Tibial nerve (tissue), 4 donors: ENCODE measurements around the gene SYP. TPM values are rescaled to one million over a fixed set of nuclear protein-coding genes. Genes with fewer than 3 reads are reported as not detected.

ENCODE experiments used
- DNase-seq, 2 donors: peaks; one replicate each; pipeline ENCODE4 v3.0.0-alpha.2; 2019; ENCODE audit warnings: low spot score in 2 of 2
- H3K27ac ChIP-seq, 4 donors: fragments of 200-600 bp; sonication (generic) in 3 of 4; one replicate each; pipeline ENCODE4 v1.5.1; 2017 to 2019; ENCODE audit warnings: mild to moderate bottlenecking in 1 of 4
- H3K27me3 ChIP-seq, 2 donors: fragments of 200-600 bp; sonication (generic) in 1 of 2; one replicate each; pipeline versions ENCODE4 v1.5.1 to v1.6.0; 2017 to 2019
- H3K36me3 ChIP-seq, 3 donors: fragments of 200-600 bp; sonication (generic); one replicate each; pipeline ENCODE4 v1.5.1; 2018 to 2019
- H3K4me1 ChIP-seq, 4 donors: fragments of 200-600 bp; sonication (generic) in 3 of 4; one replicate each; pipeline ENCODE4 v1.5.1; 2017 to 2019
- H3K4me3 ChIP-seq, 4 donors: fragments of 200-600 bp; sonication (generic) in 3 of 4; one replicate each; pipeline ENCODE4 v1.5.1; 2017 to 2019; ENCODE audit warnings: mild to moderate bottlenecking in 1 of 4, moderate library complexity in 1 of 4
- H3K9me3 ChIP-seq, 4 donors: fragments of 200-600 bp; sonication (generic) in 3 of 4; one replicate each; pipeline ENCODE4 v1.5.1; 2017 to 2019
- CTCF ChIP-seq, 5 experiments: fragments of 200-600 bp in 3 of 5; fragments of 450-650 bp in 2 of 5; sonication (generic) in 3 of 5; IDR thresholded peaks; one replicate each; pipeline ENCODE4 v1.5.1; 2016 to 2019; ENCODE audit warnings: antibody characterized with exemption in 5 of 5, mild to moderate bottlenecking in 3 of 5, moderate library complexity in 2 of 5
- EP300 ChIP-seq, 2 donors: sonication (generic); formaldehyde crosslinking; IDR thresholded peaks; one replicate each; pipeline ENCODE4 v1.6.1; 2017; ENCODE audit warnings: antibody characterized with exemption in 2 of 2, mild to moderate bottlenecking in 1 of 2
- POLR2A ChIP-seq, 2 donors: fragments of 450-650 bp; IDR thresholded peaks; one replicate each; pipeline ENCODE4 v1.6.1; 2017; ENCODE audit warnings: antibody characterized with exemption in 2 of 2, mild to moderate bottlenecking in 2 of 2, moderate library complexity in 2 of 2
- WGBS, 2 donors: methylation state at CpG; one replicate each; pipeline ENCODE4 v1.1.5; 2018; 5-methylcytosine and 5-hydroxymethylcytosine counted together
- total RNA-seq, 4 donors: library from RNA; depleted of rRNA; stranded (reverse); fragments of >200 nt; gene quantifications; one replicate each; pipeline ENCODE4 v1.1.0, GENCODE V29; 2016

The SYP gene
- total RNA-seq, 4 donors from 2014 or later, result 3.1 to 9.9 (median 7.7) TPM

DNA sequence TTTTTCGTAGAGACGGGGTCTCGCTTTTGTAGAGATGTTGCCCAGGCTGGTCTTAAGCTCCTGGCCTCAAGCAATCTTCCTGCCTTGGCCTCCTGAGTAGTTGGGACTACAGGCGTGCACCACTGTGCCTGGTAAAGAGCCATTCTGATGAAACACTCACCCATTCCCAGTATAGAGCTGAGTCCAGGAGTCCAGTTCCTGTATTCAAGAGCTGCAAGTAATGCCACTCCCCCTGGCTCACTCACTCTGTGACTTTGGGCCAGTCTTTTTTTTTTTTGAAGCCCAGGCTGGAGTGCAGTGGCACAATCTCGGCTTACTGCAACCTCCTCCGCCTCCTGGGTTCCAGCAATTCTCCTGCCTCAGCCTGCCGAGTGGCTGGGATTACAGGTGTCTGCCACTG is 38.7 kb upstream of the SYP start:
- WGBS, 2 donors, result 79 to 84% methylated on average over 7 of the region's 7 CpGs
- Histone ChIP-seq H3K4me3 (no peak overlapping the region), H3K9me3 (no peaks in the 10 kb centered on the region), H3K4me1 (peaks cover 0 to 8% (median 2%) of the 10 kb centered on the region in 4 donors), H3K36me3 (peaks cover 0 to 18% (median 0%) of the 10 kb centered on the region in 3 donors), H3K27ac (no peak overlapping the region), H3K27me3 (no peaks in the 10 kb centered on the region)
- TF ChIP-seq EP300 (IDR thresholded peaks at IDR 0.05) (no peak), CTCF (IDR thresholded peaks at IDR 0.05) (no peak), POLR2A (IDR thresholded peaks at IDR 0.05) (no peak)
- DNase-seq, result no peak

- WGBS, 2 donors, result 54 to 88% methylated on average over 3 to 9 of the region's 9 CpGs
- no peak overlapping the region for H3K27ac ChIP-seq
- H3K36me3 ChIP-seq, result peaks cover 0 to 2% (median 0%) of the 10 kb centered on the region in 3 donors
- no peaks in the 10 kb centered on the region for H3K27me3 ChIP-seq
- H3K4me3 ChIP-seq, result no peak overlapping the region
- no peak for DNase-seq
- peaks cover 0 to 8% (median 2%) of the 10 kb centered on the region in 4 donors for H3K4me1 ChIP-seq
- H3K9me3 ChIP-seq, result no peaks in the 10 kb centered on the region
- TF ChIP-seq CTCF (IDR thresholded peaks at IDR 0.05) (no peak), POLR2A (IDR thresholded peaks at IDR 0.05) (no peak), EP300 (IDR thresholded peaks at IDR 0.05) (no peak)
These were observed 37.1 kb upstream of the SYP start for GRCh38 chrX:49237060-49237459.

- Histone ChIP-seq H3K27ac (no peak overlapping the region), H3K9me3 (no peaks in the 10 kb centered on the region), H3K36me3 (no peaks in the 10 kb centered on the region), H3K27me3 (no peaks in the 10 kb centered on the region), H3K4me1 (peaks cover 0 to 19% (median 2%) of the 10 kb centered on the region in 4 donors), H3K4me3 (no peak overlapping the region)
- TF ChIP-seq CTCF (IDR thresholded peaks at IDR 0.05) (no peak), POLR2A (IDR thresholded peaks at IDR 0.05) (no peak), EP300 (IDR thresholded peaks at IDR 0.05) (no peak)
- DNase-seq, result no peak
- 50 to 52% methylated on average over 7 to 52 of the region's 56 CpGs for WGBS, 2 donors
These were observed 34.0 kb upstream of the SYP start for GRCh38 chrX:49233887-49234555.

GRCh38 chrX:49233176-49233575 is 33.2 kb upstream of the SYP start, which contains the start of gene CACNA1F:
Gene CACNA1F, minus strand, starts transcription at chrX:49233340. Its CDS starts 31 bp downstream, at chrX:49233309.
- Histone ChIP-seq H3K4me1 (peaks cover 0 to 19% (median 2%) of the 10 kb centered on the region in 4 donors), H3K27ac (no peak within 1 kb of the TSS), H3K4me3 (no peak within 1 kb of the TSS), H3K9me3 (no peaks in the 10 kb centered on the region), H3K27me3 (no peaks in the 10 kb centered on the region), H3K36me3 (no peaks in the 10 kb centered on the region)
- DNase-seq, result no peak
- TF ChIP-seq EP300 (IDR thresholded peaks at IDR 0.05) (no peak), POLR2A (IDR thresholded peaks at IDR 0.05) (no peak)
- 78 to 86% methylated on average over 9 of the region's 9 CpGs for WGBS, 2 donors

DNA sequence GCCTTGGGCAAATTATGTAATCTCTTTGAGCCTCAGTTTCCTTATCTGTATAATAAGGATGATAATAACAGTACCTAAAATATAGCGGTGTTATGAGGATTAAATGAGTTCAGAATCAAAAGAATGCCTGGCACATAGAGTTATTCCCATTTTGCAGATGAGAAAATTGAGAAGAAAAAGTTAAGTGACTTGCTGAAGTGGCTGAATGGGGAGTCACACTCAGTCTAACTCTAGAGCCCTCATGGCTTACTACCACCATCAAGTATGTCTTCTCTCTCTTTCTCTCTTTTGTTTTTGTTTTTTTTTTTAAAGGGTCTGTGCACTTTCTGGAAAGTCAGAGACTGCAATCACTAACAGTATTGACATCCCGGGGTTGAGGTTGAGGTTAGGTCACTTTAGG is 32.5 kb upstream of the SYP start:
- no peak overlapping the region for H3K27ac ChIP-seq
- no peaks in the 10 kb centered on the region for H3K27me3 ChIP-seq
- TF ChIP-seq CTCF (IDR thresholded peaks at IDR 0.05) (no peak), POLR2A (IDR thresholded peaks at IDR 0.05) (no peak), EP300 (IDR thresholded peaks at IDR 0.05) (no peak)
- H3K36me3 ChIP-seq, result no peaks in the 10 kb centered on the region
- no peaks in the 10 kb centered on the region for H3K9me3 ChIP-seq
- DNase-seq, result no peak
- peaks cover 0 to 19% (median 2%) of the 10 kb centered on the region in 4 donors for H3K4me1 ChIP-seq
- WGBS, 2 donors, result 83 to 86% methylated on average over 2 of the region's 2 CpGs
- H3K4me3 ChIP-seq, result no peak overlapping the region
